Right kidney (tissue), 1 donor: ENCODE data around the gene KCNMA1.
"Not testable (repeated sequence)": the region's sequence is repeated elsewhere in the genome, so short reads cannot be mapped to it uniquely, and the experiment has no call there.

ENCODE experiments used
- DNase-seq: peaks from one replicate; pipeline ENCODE4 v3.0.0-alpha.2; 2016

Gene KCNMA1

GRCh38 chr10:77532068-77532467 lies 105.5 kb downstream of the KCNMA1 start:
- DNase-seq: no peak

- no peak for DNase-seq
These were observed 106.1 kb downstream of the KCNMA1 start for GRCh38 chr10:77531441-77532001.

DNA sequence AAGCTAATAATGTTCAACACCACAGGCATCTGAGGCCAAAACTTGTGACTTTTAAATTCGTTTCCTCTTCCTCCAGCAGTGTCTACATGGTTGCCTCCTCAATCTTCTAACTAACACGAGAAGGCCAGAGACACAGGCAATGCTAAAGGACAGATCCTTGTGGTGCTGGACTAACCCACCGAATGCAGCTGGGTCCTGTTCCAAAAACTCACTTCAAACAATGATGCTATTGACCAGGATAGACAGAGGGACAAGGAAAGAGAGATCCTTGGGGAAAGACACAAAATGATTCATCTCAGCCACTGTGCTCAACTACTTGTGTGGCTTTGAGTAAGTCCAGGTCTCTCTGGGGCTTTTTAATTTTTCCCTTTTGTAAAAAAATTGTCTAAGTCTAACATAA lies 107.6 kb downstream of the KCNMA1 start:
- no peak for DNase-seq

DNA sequence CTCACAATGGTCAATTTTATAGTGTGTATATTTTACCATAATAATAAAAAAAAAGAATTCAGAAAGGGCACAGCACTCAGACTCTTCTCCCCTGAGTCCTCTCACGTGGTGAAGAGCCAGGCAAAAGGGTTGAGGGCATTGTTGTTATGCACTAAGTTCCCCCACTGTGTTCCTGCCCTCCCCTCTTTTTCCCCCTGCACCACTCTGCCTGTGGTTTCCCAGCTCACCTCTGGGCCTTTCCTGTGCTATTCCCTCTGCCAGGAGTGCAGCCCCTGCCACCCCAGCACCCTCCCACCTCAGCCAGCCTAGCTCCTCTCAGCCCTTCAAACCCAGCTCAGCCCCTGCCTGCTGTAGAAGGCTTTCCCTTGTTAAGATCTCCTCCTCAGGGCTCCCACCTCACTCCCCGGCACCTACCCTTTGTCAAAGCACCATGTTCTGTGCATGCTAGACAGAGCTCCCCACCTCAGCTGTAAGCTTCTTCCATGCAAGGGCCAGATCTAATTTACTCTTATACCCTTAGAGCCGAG lies 108.5 kb downstream of the KCNMA1 start:
- DNase-seq: no peak

DNA sequence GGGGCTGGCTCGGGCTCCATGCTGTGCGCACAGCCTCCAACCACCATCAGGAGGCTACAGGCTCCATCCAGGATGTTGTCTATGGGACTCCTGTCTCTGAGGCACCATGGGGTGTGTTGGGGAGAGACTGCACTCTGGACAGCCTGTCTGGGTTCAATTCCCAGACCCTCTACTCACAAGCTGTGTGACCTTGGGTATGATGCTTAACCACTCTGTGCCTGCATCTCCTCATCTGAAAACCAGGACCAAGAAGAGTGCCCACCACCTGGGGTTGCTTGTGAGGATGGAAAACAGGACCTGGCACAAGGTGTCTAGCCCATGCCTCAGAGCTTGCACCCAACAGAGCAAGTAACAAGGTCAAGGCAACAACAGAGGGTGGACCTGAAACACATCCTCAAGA lies 109.8 kb downstream of the KCNMA1 start:
- no peak for DNase-seq

DNA sequence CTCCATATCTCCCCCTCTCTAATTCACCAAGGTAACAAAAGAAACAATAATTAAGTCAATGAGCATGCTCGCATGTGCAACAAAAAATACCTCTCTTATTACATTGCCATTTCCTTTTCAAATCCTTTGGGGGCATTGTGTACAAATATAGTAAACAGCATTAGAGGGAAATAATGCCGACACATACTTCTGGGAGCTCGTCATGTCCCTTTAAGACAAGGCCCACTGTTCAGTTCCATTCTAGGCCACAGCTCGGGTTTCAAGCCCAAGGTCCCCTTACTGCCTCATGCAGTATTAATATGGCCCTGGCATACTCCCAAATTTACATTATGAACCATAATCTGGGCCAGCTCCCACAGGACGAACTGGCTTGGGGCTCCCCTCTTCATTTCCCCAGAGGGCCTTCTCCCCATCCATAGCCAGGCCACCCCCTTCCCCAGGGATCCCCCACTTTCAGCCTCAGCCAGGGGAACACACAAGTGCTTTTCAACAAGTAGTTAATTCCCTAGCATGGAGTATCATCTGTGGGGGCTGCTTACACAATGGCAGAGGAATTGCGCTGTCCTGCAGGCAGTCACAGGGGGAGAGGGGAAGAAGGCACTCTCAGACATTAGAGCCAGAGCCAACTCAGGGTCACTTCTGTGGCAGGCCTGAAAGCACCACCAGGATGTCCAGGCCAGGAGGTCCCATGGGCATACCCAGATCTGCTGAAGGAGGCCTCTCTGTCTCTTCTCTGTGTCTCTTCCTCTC lies 110.6 kb downstream of the KCNMA1 start:
- DNase-seq: no peak

DNA sequence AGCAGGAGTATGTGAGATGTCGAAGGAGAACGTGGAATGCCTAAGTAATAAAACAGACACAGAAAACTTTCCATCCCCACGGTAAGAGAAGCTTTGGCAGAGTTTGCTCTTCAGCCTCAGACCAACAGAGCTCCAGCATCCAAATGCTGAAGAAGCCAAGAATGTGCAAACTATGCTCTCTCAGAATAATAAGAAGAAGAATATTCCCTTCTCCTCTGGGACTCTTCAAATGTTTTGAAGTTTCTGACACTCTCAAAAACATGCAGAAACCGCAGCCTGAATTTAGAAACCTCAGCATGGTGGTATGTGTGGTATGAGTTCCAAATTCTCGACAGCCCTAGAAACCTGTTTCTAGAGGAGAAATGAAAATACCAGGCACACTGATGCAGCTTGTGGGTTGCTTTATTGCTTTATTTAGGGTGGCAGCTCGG lies 113.3 kb downstream of the KCNMA1 start:
- DNase-seq: no peak

- no peak for DNase-seq
These were observed 115.3 kb downstream of the KCNMA1 start for GRCh38 chr10:77522268-77522809.

DNA sequence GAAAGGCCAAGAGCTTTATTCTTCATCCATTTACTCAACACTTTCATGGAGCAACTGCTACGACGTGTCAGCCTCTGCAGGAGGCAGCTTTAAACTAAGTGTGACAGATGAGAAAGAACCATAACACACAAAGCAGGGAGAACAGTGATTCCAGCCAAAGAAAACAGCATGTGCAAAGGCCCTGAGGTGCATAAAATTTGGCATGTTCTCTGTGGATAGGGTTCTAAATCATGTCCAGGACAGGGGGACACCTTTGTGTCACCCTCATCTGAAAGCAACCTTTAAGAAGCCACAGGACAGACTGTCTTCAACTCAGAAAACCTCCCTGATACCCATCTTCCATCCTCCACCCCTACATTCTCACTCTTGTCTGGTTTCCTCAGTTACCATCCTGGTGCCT lies 116.6 kb downstream of the KCNMA1 start:
- DNase-seq: no peak

GRCh38 chr10:77520290-77520689 lies 117.3 kb downstream of the KCNMA1 start:
- no peak for DNase-seq

GRCh38 chr10:77519791-77520190 lies 117.8 kb downstream of the KCNMA1 start:
- not testable (repeated sequence) for DNase-seq

- no peak for DNase-seq
These were observed 118.7 kb downstream of the KCNMA1 start for GRCh38 chr10:77518910-77519274.

DNA sequence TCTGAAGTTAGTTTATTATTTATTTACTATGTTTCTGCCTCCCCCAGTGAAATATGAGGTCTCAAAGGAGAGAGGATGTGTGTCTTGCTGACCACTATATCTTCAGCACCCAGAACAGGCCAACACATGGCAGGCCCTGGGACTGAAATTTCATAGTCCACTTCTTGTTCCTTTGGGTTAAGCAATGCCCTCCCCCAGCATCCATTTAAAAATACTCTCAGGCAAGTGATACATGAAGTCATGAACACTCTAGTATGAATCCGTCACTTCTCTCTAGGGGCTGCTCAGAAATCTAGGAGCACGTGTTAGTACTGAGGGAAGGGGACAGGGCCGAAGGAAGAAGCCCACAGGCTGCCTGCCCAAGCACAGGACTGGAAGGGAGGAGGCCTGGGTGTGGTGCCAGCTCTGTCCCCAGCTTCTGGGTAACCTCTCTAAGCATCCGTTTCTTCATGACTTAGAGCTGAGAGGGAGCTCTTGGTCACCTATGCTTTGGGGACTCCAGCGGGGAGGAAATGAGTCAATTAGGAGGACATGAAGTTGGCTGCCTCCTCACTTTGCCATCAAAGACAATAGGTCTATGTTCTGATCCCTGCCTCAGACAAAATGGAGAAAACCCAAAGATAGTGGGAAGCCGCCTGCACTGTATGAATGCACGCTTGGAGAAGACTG lies 119.2 kb downstream of the KCNMA1 start:
- no peak for DNase-seq

- no peak for DNase-seq
These were observed 121.0 kb downstream of the KCNMA1 start for GRCh38 chr10:77516575-77516974.

DNA sequence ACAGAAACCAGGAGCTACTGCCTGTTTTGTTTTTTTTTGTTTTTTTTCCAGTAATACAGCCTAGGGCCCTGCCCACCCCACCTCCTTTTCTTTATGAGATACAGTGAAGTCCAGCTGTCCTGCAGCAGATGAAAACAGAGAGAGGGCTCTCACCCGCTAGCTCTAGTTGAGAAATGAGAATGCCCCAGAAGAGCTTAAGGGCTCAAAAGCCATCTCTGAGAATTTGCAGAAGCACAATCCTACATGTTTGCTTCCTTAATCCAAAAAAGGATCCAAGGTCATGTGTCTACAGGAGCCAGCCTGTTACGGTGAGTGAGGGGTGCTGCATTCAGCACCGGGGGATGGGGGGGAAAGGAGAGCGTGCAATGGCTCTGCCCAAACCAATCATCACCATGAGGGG lies 122.7 kb downstream of the KCNMA1 start:
- no peak for DNase-seq

GRCh38 chr10:77513781-77514331 lies 123.8 kb downstream of the KCNMA1 start:
- no peak for DNase-seq

DNA sequence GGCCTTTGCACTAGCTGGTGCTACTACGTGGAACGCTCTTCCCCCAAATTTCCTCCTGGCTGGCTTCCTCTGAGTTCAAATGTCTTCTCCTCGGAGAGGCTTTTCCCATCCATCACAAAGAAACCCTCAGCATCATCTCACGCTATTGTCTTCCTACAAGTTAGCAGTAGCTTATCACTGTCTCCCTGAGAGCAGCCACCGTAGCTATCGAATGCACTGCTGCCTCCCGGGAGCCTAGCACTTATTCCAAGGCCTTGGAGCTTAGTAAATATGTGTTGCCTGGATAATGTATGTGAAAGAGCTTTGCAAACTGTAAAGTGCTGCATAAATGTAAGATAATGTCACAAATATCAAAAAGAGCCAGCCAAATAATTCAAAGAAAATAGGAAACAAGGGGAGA lies 124.4 kb downstream of the KCNMA1 start:
- DNase-seq: no peak

GRCh38 chr10:77512219-77512578 lies 125.4 kb downstream of the KCNMA1 start:
- no peak for DNase-seq

GRCh38 chr10:77511498-77512218 lies 126.0 kb downstream of the KCNMA1 start:
- DNase-seq: no peak

GRCh38 chr10:77510695-77511094 lies 126.9 kb downstream of the KCNMA1 start:
- no peak for DNase-seq

DNA sequence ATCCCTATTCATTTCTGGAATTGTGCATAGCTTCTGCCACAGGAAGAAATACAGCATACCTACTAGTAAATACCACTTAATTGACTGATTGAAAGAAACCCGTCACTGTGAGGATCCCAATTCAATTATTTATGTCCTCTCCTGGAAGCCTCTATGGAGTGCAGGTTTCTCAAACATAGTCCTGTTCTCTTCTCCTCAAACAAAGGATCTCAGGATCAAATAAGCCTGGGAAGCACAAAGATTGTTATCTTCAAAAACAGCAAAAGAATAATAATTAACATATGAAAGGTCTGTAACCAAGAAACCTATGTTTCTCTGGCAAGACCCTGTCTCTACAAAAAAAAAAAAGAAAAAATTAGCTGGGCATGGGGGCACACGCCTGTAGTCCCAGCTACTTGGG lies 127.3 kb downstream of the KCNMA1 start:
- no peak for DNase-seq

GRCh38 chr10:77509391-77509790 lies 128.2 kb downstream of the KCNMA1 start:
- DNase-seq: no peak
